Stomach (tissue), 19 donors: Measurements from ENCODE around the gene SLC30A9. TPM values are rescaled to one million over a fixed set of nuclear protein-coding genes. Genes with fewer than 3 reads are reported as not detected.

Experiments
- DNase-seq, 2 donors: peaks; one replicate each; pipeline versions ENCODE4 v3.0.0 to v3.0.0-alpha.2; 2013 to 2019
- H3K27ac ChIP-seq, 5 donors: fragments of 200-600 bp in 4 of 5; sonication (generic) in 4 of 5; one replicate each; pipeline ENCODE4 v1.5.1; 2013 to 2019; ENCODE audit warnings: mild to moderate bottlenecking in 1 of 5, moderate library complexity in 1 of 5
- H3K27me3 ChIP-seq, 3 donors: fragments of 200-600 bp; sonication (generic); one replicate each; pipeline ENCODE4 v1.5.1; 2017 to 2019; ENCODE audit warnings: mixed run types in 1 of 3
- H3K36me3 ChIP-seq, 4 donors: fragments of 200-600 bp; sonication (generic); 1 replicate in 3 of 4; 2 replicates in 1 of 4; pipeline ENCODE4 v1.5.1; 2016 to 2019
- H3K4me1 ChIP-seq, 4 donors: fragments of 200-600 bp; sonication (generic); one replicate each; pipeline ENCODE4 v1.5.1; 2016 to 2019
- H3K4me3 ChIP-seq, 4 donors: fragments of 200-600 bp; sonication (generic) in 3 of 4; one replicate each; pipeline ENCODE4 v1.5.1; 2016 to 2019; ENCODE audit warnings: mild to moderate bottlenecking in 1 of 4
- H3K9me3 ChIP-seq, 4 donors: fragments of 200-600 bp; sonication (generic); one replicate each; pipeline ENCODE4 v1.5.1; 2016 to 2019
- EP300 ChIP-seq: sonication (generic); formaldehyde crosslinking; IDR thresholded peaks from one replicate; pipeline ENCODE4 v1.6.1; 2017; ENCODE audit warnings: antibody characterized with exemption
- POLR2A ChIP-seq, 4 donors: fragments of 450-650 bp; IDR thresholded peaks; one replicate each; pipeline ENCODE4 v1.6.1; 2016; ENCODE audit warnings: antibody characterized with exemption in 4 of 4, control low read depth in 2 of 4, mild to moderate bottlenecking in 1 of 4, moderate library complexity in 1 of 4
- POLR2AphosphoS5 ChIP-seq, 3 donors: sonication (generic); formaldehyde crosslinking; IDR thresholded peaks; one replicate each; pipeline ENCODE4 v1.6.1; 2016; ENCODE audit warnings: antibody characterized with exemption in 3 of 3
- WGBS, 5 donors: extraction: QIAGEN DNeasy Blood & Tissue Kit in 3 of 5; methylation state at CpG; one replicate each; pipeline versions ENCODE4 v1.1.5 to v1.1.7; 2013 to 2018; 5-methylcytosine and 5-hydroxymethylcytosine counted together
- intact Hi-C: fragments of 100-400 bp; cut with DNase I; formaldehyde crosslinking; loops from one replicate; pipeline ENCODE4 v1.15.1; 2023; ENCODE audit warnings: low total_unique reads
- long read RNA-seq, 10 donors: transcript quantifications; one replicate each; lab custom pipeline, GENCODE V29; 2026
- polyA plus RNA-seq, 3 donors: library from polyadenylated mRNA; stranded (reverse); fragments of 200-250 nt; gene quantifications; one replicate each; pipeline ENCODE4 v1.2.3, GENCODE V29; 2013
- total RNA-seq, 5 donors: library from RNA; depleted of rRNA; stranded (reverse); fragments of >200 nt; gene quantifications; one replicate each; pipeline versions ENCODE4 v1.1.0 to v1.2.3, GENCODE V29; 2014 to 2016
- TF ChIP-seq, protein P1 (sequence below), 7 experiments: fragments of 450-650 bp in 4 of 7; fragments of 200-600 bp in 3 of 7; sonication (generic) in 3 of 7; IDR thresholded peaks; one replicate each; pipeline ENCODE4 v1.5.1; 2016 to 2019; ENCODE audit warnings: antibody characterized with exemption in 7 of 7, control low read depth in 2 of 7, mild to moderate bottlenecking in 1 of 7
- donor health status: healthy with polysubstance abuse.
- donor health status: Bipolar disorder and iron deficiency.
- donor health status: healthy.

SLC30A9 gene
- 10 to 100 TPM in 4 of 5 donors, 1 to 10 TPM in 1; 7.0 to 97.5 (median 70.0) TPM for total RNA-seq
- 10 to 100 TPM; 10.2 to 24.9 (median 21.2) TPM for polyA plus RNA-seq
- long read RNA-seq, donor 1, full-length matches to known transcripts: 4 of 4 reads
- long read RNA-seq, donor 1, partial matches to known transcripts: 0 of 4 reads
- long read RNA-seq, donor 1, other reads (novel, unspliced or antisense): 0 of 4 reads
- long read RNA-seq, donor 2, full-length matches to known transcripts: 7 of 7 reads
- long read RNA-seq, donor 2, partial matches to known transcripts: 0 of 7 reads
- long read RNA-seq, donor 2, other reads (novel, unspliced or antisense): 0 of 7 reads
- long read RNA-seq, donor 3, full-length matches to known transcripts: 5 of 5 reads
- long read RNA-seq, donor 3, partial matches to known transcripts: 0 of 5 reads
- long read RNA-seq, donor 3, other reads (novel, unspliced or antisense): 0 of 5 reads
- long read RNA-seq, donor 4: 0 reads
- long read RNA-seq, donor 5, full-length matches to known transcripts: 8 of 8 reads
- long read RNA-seq, donor 5, partial matches to known transcripts: 0 of 8 reads
- long read RNA-seq, donor 5, other reads (novel, unspliced or antisense): 0 of 8 reads
- long read RNA-seq, donor 6: 0 reads
- long read RNA-seq, donor 7, full-length matches to known transcripts: 8 of 8 reads
- long read RNA-seq, donor 7, partial matches to known transcripts: 0 of 8 reads
- long read RNA-seq, donor 7, other reads (novel, unspliced or antisense): 0 of 8 reads
- long read RNA-seq, donor 8, full-length matches to known transcripts: 3 of 32 reads
- long read RNA-seq, donor 8, partial matches to known transcripts: 29 of 32 reads
- long read RNA-seq, donor 8, other reads (novel, unspliced or antisense): 0 of 32 reads
- long read RNA-seq, donor 9, full-length matches to known transcripts: 7 of 7 reads
- long read RNA-seq, donor 9, partial matches to known transcripts: 0 of 7 reads
- long read RNA-seq, donor 9, other reads (novel, unspliced or antisense): 0 of 7 reads
- long read RNA-seq, donor 10: 0 reads

DNA sequence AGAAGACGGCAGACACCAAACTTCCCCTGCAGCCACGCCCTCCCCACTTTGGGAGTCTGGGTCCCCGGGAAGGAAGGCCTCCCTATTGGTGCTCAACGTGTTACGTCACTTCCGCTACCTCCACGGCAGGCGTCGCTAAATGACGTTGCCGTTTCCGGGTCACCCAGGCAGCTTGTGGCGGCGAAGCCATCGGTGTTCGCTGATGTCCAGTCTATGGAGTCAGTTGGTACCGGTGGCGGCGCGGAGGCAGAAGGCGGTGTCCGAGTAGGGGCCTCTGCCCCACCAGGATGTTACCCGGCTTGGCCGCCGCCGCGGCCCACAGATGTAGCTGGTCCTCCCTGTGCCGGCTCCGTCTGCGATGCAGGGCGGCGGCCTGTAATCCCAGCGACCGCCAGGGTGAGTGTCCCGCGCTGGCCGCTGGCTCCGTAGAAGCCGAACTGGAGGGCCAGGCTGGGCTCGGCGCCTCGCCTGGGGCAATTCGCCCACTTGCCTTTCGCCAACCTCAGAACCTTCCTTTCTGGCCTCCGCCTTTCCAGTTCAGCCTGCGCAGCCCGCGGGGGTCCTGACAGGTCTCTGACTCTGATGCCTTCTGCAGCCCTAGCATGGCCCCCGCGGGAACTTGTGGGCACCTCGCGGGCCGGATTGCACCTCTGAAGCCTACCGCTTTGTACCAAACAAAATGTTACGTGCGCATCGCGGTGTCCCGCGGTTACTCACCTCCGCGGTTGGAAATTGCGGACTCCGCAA, at the start of gene SLC30A9:
SLC30A9 (plus strand) TSS at position 166 of the 747 bp plus-strand sequence; CDS start at position 288, 122 bp downstream.
- intact Hi-C loops: no loop called here
- TF ChIP-seq, protein P1, sequence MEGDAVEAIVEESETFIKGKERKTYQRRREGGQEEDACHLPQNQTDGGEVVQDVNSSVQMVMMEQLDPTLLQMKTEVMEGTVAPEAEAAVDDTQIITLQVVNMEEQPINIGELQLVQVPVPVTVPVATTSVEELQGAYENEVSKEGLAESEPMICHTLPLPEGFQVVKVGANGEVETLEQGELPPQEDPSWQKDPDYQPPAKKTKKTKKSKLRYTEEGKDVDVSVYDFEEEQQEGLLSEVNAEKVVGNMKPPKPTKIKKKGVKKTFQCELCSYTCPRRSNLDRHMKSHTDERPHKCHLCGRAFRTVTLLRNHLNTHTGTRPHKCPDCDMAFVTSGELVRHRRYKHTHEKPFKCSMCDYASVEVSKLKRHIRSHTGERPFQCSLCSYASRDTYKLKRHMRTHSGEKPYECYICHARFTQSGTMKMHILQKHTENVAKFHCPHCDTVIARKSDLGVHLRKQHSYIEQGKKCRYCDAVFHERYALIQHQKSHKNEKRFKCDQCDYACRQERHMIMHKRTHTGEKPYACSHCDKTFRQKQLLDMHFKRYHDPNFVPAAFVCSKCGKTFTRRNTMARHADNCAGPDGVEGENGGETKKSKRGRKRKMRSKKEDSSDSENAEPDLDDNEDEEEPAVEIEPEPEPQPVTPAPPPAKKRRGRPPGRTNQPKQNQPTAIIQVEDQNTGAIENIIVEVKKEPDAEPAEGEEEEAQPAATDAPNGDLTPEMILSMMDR (IDR thresholded peaks at IDR 0.05): peak in 5 of 7 experiments; percentile 17 to 48 (median 37)
- TF ChIP-seq POLR2AphosphoS5 (IDR thresholded peaks at IDR 0.05): peak; percentile 98 to 99 (median 98)
- peak in 2 of 4 donors; percentile 52 to 66 for TF ChIP-seq POLR2A (IDR thresholded peaks at IDR 0.05)
- no peak for TF ChIP-seq EP300
- 0 to 1% (median 0%) methylated on average over 26 to 64 of the region's 64 CpGs for WGBS, 5 donors

DNA sequence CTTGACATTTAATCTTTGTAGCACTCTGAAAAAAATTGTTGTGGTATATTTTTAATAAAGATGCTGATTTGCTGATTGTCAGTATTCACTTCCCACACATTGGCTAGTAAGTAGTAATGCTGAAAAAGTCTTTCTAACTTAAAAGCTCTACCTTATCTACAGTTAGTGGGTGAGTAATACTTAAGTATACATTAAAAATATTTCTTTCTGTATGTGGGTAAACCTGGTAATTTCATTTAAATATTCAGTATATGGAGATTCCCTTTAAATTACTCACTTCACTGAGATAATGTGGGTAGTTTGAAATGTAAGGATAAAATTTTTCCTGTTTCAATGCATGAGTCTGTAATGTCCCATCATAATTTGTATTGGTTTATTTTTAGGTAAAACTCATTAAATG, 49.5 kb upstream of the SLC30A9 start:
- no peak overlapping the region for H3K4me3 ChIP-seq
- H3K27me3 ChIP-seq: no peaks in the 10 kb centered on the region
- TF ChIP-seq, protein P1 (IDR thresholded peaks at IDR 0.05): no peak
- no peak for TF ChIP-seq POLR2AphosphoS5 (IDR thresholded peaks at IDR 0.05)
- no peak for TF ChIP-seq POLR2A (IDR thresholded peaks at IDR 0.05)
- no peak for TF ChIP-seq EP300
- no peaks in the 10 kb centered on the region for H3K9me3 ChIP-seq
- no peak for DNase-seq
- peaks cover 3 to 57% (median 51%) of the 10 kb centered on the region in 4 donors for H3K36me3 ChIP-seq
- no peak overlapping the region for H3K27ac ChIP-seq
- intact Hi-C loops: no loop called here
- H3K4me1 ChIP-seq: peaks cover 7 to 38% (median 24%) of the 10 kb centered on the region in 4 donors

More for the DNA sequence above, at the start of gene SLC30A9:
- peak; percentile 96 to 99 for DNase-seq
- Histone ChIP-seq H3K36me3 (no peaks in the 10 kb centered on the region), H3K27me3 (no peaks in the 10 kb centered on the region), H3K27ac (peak within 1 kb of the TSS; percentile 89 to 92 (median 91)), H3K9me3 (no peaks in the 10 kb centered on the region), H3K4me3 (peak within 1 kb of the TSS; percentile 75 to 97 (median 88)), H3K4me1 (peaks cover 9 to 36% (median 22%) of the 10 kb centered on the region in 4 donors)

DNA sequence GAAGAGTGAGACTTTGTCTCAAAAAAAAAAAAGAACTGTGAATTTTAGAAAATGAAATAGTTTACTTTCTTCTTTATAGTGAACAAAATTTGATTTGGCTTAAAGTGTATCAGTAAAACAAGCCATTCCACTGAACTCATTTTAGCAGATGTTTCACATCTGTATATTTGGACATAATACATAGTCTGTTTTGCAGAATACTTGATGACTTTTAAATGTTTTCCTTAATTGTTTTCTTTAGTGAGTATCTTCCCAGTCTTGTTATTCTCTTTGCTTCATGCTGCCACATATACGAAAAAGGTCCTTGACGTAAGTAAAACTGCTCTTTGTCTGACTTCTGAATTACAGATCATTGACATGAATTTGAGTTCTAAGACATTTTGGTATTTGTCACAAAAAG, 46.8 kb upstream of the SLC30A9 start:
- no peak overlapping the region for H3K4me3 ChIP-seq
- intact Hi-C loops: no loop called here
- WGBS, 5 donors: 81 to 95% (median 90%) methylated on average over 2 of the region's 2 CpGs
- H3K9me3 ChIP-seq: no peaks in the 10 kb centered on the region
- TF ChIP-seq POLR2AphosphoS5 (IDR thresholded peaks at IDR 0.05) (no peak), EP300 (no peak), POLR2A (IDR thresholded peaks at IDR 0.05) (no peak)
- TF ChIP-seq, protein P1 (IDR thresholded peaks at IDR 0.05): no peak
- peaks cover 3 to 78% (median 70%) of the 10 kb centered on the region in 4 donors for H3K36me3 ChIP-seq
- peaks cover 0 to 11% (median 5%) of the 10 kb centered on the region in 4 donors for H3K4me1 ChIP-seq
- DNase-seq: no peak
- no peak overlapping the region for H3K27ac ChIP-seq
- no peaks in the 10 kb centered on the region for H3K27me3 ChIP-seq
